Activated CD8-positive, alpha-beta memory T cell treated with anti-CD3 and anti-CD28 coated beads, Interleukin-2, amount 50 U/mL, for 4 hours (primary cell): Measurements from ENCODE around the gene TOP1.

Source experiments
- DNase-seq: peaks from one replicate; pipeline ENCODE4 v3.0.0-alpha.2; 2020

The TOP1 gene

DNA sequence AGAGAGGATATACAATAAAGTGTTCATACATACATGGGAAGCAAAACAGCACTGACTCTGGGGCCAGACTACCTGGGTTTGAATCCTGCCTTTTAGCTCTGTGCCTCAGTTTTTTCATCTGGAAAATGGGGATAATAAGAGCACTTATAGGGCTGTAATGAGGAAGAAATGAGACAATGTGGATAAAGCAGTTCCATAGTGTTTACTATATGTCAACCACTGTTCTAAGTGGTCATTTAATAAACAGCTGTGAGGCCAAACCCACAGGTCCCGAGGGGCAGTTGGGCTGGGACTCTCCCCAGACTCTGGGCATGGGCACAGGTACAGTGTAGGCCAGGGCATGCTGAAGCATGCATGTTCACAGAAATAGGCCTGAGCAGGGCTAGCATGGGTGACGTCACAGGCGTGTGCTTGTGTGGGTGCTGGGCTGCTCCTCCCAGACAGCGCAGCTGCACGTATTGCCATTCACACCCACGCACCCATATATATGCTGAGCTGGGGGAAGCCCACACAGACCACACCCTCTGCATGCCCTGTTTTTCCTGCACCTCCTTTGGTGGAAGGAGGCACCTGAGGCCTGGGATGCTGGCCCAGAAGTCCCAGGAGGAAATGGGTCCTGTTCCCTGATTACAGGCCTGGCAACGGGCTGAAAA is 105.2 kb downstream of the TOP1 start:
- peak; percentile 53 for DNase-seq

GRCh38 chr20:41134362-41135186 is 106.0 kb downstream of the TOP1 start:
- no peak for DNase-seq

DNA sequence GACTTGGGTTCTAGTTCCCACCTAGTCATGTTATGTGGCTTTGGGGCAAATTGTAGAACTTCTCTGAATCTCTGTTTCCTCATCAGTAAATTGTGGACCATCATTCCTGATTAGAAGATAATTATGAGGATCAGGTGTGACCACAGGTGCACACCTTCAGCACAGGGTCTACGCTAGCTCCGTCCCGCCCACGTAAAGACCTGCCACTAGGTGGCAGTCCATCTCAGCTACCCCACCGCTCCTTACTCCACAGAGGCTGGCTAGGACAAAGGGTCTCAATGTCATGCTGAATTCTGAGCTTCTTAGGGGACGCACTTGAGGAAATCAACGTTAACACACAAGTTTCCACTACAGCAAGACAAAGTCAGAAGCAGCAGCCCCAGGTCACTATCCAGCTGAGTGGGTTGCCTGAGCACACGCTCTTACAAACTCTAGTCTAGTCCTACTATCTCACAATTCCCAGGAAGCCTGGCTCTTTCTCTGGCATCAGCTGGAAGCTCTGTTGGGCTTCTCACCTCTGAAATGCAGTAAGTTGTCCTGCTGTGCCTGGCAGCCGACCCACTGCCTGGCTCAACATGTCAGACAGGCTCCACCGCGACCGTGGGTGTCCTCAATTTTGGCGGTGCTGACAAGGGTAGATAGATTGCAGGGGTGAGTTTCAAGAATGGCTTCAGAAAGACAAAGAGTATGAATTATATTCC is 106.7 kb downstream of the TOP1 start:
- peak; percentile 70 for DNase-seq

DNA sequence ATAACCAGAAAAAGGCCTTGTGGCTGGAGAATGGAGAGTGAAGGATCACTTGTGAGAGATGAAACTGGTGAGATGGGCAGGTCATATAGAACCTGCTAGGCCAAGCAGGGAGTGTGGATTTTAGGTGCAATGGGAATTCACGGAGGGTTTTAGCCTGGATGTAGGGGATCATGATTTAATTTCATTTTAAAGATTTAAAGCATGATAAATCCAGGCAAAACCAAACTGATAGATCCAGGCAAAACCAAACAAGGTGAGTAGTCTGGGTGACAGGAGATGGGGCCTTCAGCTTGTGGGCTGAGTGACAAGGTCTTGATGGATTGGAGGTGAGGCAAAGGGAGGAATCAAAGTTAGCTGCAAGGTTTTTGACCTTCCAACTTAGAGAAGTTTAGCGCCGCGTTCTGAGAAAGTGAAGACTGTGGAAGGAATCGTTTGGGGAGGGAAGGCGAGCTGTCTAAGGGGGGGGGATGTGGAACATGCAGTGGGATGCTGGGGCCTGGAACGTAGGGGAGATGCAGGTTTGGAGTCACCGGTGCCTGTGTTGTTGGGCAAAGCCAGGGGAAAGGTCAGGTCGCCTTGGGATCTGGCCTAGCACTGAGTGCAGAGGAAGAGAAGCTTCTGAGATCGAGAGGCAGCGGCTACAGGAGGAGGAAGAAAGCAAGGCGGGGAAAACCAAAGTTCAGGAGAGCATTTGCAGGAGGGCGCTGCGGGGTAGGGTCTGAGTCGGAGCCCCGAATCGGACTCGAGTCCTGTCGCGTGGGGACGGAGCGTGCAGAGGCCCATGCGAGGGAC is 107.5 kb downstream of the TOP1 start:
- DNase-seq, result no peak

DNA sequence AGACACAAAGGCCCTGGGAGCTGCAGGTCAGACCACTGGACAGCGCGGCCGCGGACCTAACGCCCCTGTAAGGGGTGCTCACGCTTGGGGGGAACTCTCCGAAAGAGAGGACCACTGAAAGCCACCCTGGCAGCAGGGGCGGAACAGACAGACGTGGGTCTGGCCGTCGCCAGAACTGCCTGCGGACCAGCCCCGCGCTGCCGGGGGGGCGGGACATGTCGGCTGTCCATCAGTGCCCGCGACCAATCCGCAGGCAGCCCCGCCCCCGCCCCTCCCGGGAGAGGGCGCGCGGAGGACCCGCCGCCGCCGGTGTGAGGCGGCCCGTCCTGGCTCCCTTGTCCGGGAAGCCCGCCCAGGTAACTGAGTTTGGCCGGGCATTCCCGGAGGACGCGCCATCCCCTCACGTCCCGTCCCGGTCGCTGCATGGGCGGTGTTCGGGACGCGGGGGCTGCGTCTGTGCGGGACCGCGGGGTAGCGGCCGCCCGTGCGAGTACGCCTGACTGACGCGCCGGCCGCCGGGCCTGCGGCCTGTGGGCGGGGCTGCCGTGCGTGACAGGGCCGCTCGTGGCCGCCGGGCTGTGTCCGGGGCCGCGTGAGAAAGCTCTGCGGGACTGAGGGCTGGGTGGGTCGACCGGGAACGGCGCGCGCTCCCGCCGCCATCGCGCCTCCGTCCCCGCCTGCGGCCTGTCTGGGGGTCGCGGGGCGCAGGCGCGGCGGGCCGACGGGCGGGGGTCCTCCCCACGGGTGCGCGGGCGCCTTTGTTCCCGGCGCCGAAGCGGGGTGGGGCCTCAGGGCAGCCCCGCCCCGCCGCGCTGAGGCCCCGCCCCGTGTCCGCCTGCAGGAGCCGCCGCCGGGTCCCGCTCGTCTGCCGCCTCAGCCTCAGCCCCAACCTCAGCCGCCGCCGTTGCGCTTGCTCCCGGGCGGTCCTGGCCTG is 108.3 kb downstream of the TOP1 start, which contains the start of gene PLCG1:
Gene PLCG1, plus strand, starts transcription at position 864 of the 934 bp plus-strand sequence. CDS start 99 bp downstream, outside the sequence.
- DNase-seq, result peak; percentile 86

DNA sequence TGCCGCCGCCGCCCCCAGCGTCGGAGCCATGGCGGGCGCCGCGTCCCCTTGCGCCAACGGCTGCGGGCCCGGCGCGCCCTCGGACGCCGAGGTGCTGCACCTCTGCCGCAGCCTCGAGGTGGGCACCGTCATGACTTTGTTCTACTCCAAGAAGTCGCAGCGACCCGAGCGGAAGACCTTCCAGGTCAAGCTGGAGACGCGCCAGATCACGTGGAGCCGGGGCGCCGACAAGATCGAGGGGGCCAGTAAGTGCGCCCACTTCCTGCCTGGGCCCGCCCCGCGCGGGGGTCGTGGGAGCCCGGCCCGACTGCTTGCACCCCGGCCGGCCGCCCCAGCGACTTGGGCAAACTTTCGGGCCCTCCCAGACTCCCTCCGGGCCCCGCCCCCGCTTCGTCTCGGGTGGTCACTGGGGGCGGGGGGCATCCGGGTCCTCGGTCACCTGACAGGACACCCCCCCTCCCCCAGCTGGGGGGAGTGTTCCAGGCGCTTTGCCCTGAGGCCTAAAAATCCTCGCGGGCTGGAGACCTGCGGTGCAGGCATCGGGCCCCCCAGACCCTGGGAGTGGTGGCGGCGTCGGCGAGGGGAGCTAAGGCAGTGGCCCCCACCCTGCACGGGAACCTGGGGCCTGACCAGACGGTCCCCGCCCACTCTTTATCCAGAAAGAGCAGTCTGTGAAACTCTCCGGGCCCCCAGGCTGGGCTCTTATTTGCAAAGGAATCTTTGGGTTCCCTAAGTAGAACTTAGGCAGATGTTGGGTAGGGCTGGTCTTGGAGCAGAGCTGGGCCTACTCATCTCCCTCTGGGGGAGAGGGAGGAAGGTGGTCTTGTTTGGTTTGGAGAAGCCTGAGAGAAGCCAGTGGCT is 109.2 kb downstream of the TOP1 start:
- DNase-seq, result peak; percentile 56

GRCh38 chr20:41138475-41139226 is 110.0 kb downstream of the TOP1 start:
- DNase-seq, result peak; percentile 46

GRCh38 chr20:41139227-41140093 is 110.8 kb downstream of the TOP1 start:
- DNase-seq, result no peak

- no peak for DNase-seq
These were observed 111.9 kb downstream of the TOP1 start for GRCh38 chr20:41140226-41141133.

- no peak for DNase-seq
These were observed 112.7 kb downstream of the TOP1 start for GRCh38 chr20:41141153-41141815.

DNA sequence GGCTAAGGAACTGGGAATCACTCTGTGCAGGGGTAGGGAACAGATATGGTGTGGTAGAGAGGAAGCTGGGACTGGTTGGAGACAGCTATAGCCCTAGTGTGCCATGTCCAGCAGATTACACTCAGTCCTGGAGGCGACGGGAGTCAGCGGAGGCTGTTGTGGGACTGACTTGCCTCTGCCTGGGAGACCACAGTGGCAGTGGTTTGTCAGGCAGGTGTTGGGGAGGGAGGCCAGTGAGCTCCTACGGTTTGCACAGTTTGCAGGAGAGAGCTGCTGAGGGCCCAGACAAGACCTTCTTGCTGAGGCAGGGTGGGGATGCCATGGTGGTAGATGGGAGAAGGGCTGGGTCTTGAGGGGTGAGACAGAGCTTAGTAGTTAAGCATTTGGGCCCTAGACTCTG is 113.6 kb downstream of the TOP1 start:
- no peak for DNase-seq

DNA sequence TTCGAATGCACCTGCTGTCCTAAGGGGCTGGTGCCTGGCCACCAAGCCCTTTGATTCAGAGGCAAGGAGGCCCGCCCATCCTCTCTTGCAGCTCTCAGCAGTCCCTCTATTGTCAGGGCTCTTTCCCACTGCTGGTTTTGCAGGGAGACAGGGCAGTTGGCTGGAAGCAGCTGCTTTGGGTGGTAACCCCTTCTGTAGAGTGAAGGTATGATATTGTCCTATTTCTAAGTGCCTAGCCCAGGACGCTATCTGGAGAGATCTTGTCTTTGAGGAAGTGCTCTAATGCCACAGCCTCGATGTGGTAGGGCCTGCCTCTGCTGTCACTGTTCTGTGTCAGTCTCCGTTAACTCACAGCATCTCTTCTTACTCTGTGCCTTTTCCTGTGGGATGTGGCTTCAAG is 114.3 kb downstream of the TOP1 start:
- peak; percentile 42 for DNase-seq

DNA sequence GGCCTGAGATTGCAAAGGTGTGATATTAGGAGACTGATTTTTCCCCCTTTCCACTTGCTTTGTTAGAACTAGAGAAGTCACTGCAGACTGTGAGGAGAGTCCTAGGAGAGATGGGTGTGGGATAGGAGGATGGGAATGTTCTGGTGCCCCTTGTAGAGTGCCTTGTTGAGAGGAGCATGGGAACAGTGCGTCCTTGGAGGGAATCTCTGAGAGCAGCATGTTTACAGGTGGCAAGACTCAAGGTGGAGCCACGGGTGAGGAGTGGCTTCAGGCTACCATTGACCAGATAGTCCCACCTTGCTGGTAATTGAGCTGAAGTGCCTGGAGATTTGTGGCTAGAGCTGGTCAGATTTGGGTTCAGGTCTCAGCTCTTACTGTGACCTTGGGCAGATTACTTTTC is 114.7 kb downstream of the TOP1 start:
- DNase-seq, result no peak

DNA sequence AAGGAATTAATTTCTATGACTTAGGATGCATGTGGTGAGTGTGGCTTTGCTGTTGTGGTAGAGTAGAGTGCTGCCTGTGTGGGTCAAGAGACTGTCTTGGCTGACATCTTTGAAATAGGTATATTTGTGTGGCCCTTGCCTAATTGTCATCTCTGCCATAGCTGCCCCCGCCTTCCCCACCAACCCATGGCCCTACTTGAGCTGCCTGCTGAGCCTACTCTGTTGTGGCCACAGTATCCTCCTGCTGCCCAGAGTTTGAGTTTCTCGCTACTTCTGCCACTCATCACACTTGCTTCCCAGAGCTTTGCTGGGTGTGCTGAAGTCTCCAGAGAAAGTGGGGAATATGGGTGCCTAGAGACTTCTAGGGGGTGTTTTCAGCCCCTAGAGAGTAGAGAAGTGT is 116.7 kb downstream of the TOP1 start:
- DNase-seq, result peak; percentile 11

GRCh38 chr20:41145821-41146620 is 117.4 kb downstream of the TOP1 start:
- DNase-seq, result peak; percentile 7

DNA sequence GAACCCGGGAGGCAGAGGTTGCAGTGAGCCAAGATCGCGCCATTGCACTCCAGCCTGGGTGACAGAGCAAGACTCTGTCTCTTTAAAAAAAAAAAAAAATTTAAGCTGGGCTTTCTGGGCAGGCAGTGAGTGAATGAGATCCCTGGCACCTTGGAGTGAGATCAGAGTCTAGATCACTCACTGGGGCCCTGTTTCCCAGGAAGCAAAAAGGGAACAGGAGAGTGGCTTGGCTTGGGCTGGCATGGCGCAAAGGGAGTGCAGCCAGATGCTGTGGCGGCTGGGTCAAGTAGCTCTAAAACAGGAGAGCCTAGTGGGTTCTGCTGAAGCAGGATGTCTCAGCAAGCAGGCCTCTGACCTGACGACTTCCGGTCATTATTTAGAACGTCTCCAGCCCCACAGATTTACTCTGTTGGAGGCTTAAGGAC is 119.2 kb downstream of the TOP1 start:
- no peak for DNase-seq
